KMS-11 (cell line): Measurements from ENCODE around the gene LMOD1.

Source experiments
- H2AFZ ChIP-seq: fragments of 200-600 bp; sonication (generic); 2 replicates; pipeline ENCODE4 v1.6.1; 2016; ENCODE audit warnings: antibody characterized with exemption, mixed run types, low read depth
- H3K27ac ChIP-seq: fragments of 200-600 bp; sonication (generic); 2 replicates; pipeline ENCODE4 v1.6.1; 2016; ENCODE audit warnings: mild to moderate bottlenecking, mixed run types
- H3K27me3 ChIP-seq: fragments of 200-600 bp; sonication (generic); 2 replicates; pipeline ENCODE4 v1.6.1; 2017; ENCODE audit warnings: mild to moderate bottlenecking, low read depth, mixed run types, moderate library complexity; ENCODE audit not compliant: insufficient read depth
- H3K36me3 ChIP-seq: fragments of 200-600 bp; sonication (generic); 2 replicates; pipeline ENCODE4 v1.6.1; 2017; ENCODE audit warnings: mild to moderate bottlenecking, mixed run types; ENCODE audit not compliant: insufficient read depth
- H3K4me1 ChIP-seq: fragments of 200-600 bp; sonication (generic); 2 replicates; pipeline ENCODE4 v1.6.1; 2016; ENCODE audit warnings: mild to moderate bottlenecking, low read depth, mixed run types; ENCODE audit not compliant: poor library complexity, severe bottlenecking
- H3K4me2 ChIP-seq: fragments of 200-600 bp; sonication (generic); 2 replicates; pipeline ENCODE4 v1.7.0; 2016; ENCODE audit warnings: mild to moderate bottlenecking, mixed run types
- H3K4me3 ChIP-seq: fragments of 200-600 bp; sonication (generic); IDR thresholded peaks from 2 replicates; pipeline ENCODE4 v1.6.1; 2017; ENCODE audit warnings: low read depth, low read length, mixed read lengths; ENCODE audit not compliant: insufficient read depth
- H3K79me2 ChIP-seq: fragments of 200-600 bp; sonication (generic); 2 replicates; pipeline ENCODE4 v1.6.1; 2016; ENCODE audit warnings: low read depth, mixed run types; ENCODE audit not compliant: insufficient read depth
- H3K9ac ChIP-seq: fragments of 200-600 bp; sonication (generic); 2 replicates; pipeline ENCODE4 v1.6.1; 2016; ENCODE audit warnings: mild to moderate bottlenecking, mixed run types
- H4K20me1 ChIP-seq: fragments of 200-600 bp; sonication (generic); 2 replicates; pipeline ENCODE4 v1.6.1; 2016; ENCODE audit warnings: mild to moderate bottlenecking, mixed run types; ENCODE audit not compliant: insufficient read depth
- TF ChIP-seq, protein P1 (sequence below): fragments of 200-600 bp; sonication (generic); conservative IDR thresholded peaks from 2 replicates; pipeline ENCODE4 v1.6.1; 2017; ENCODE audit warnings: low read depth, mild to moderate bottlenecking, antibody characterized with exemption, low read length, moderate library complexity, mixed read lengths

Gene LMOD1

DNA sequence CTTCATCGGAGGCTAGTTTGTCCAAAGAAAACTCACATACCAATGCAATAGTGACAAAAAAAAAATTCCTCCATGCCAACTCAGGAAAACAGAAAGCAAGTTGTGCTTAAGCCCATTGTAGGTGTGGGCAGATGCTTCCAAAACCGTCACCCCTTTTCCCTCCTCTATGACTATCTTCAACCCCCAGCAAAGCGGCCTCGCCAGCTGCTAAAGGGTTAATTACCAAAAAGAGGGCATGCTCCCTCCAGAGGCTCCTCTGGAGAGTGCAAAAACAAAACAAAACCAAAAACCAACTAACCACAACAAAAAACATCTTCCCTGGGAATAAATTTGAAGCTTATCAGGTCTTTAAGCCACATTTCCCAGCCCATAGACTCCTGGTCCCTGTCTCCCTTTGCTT, 1.2 kb downstream of the LMOD1 start:
- H4K20me1 ChIP-seq, result no peaks in the 10 kb centered on the region
- no peaks in the 10 kb centered on the region for H3K4me1 ChIP-seq
- H3K4me2 ChIP-seq, result no peak overlapping the region
- no peak overlapping the region for H3K9ac ChIP-seq
- no peaks in the 10 kb centered on the region for H3K79me2 ChIP-seq
- H3K27me3 ChIP-seq, result peaks cover 23% of the 10 kb centered on the region; the same call in 1 of the 2 replicates
- H3K27ac ChIP-seq, result no peak overlapping the region
- no peak overlapping the region for H3K4me3 ChIP-seq
- H3K36me3 ChIP-seq, result no peaks in the 10 kb centered on the region
- H2AFZ ChIP-seq, result no peak overlapping the region
- TF ChIP-seq, protein P1, sequence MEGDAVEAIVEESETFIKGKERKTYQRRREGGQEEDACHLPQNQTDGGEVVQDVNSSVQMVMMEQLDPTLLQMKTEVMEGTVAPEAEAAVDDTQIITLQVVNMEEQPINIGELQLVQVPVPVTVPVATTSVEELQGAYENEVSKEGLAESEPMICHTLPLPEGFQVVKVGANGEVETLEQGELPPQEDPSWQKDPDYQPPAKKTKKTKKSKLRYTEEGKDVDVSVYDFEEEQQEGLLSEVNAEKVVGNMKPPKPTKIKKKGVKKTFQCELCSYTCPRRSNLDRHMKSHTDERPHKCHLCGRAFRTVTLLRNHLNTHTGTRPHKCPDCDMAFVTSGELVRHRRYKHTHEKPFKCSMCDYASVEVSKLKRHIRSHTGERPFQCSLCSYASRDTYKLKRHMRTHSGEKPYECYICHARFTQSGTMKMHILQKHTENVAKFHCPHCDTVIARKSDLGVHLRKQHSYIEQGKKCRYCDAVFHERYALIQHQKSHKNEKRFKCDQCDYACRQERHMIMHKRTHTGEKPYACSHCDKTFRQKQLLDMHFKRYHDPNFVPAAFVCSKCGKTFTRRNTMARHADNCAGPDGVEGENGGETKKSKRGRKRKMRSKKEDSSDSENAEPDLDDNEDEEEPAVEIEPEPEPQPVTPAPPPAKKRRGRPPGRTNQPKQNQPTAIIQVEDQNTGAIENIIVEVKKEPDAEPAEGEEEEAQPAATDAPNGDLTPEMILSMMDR, result peak; percentile 44; the same call in 1 of the 2 replicates

DNA sequence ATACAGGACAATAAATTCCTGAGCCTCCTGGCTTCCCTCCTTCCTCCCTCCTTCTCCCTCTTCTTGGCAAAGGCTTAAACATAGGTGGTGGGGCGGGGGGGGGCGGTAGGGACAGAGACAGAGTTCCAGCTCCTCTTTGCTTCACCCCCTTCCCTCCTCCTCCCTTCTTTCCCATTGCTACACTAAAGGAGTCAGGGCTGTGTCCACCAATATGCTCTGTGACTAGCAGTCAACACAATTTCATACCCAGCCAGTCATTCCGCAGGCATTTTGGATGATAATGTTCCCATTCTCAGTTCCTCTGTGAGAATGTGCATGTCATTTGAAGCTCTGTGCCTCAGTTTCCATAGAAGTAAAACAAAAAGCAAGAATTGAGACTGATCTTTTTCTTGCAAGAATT, 1.7 kb downstream of the LMOD1 start:
- no peak overlapping the region for H3K4me3 ChIP-seq
- no peak overlapping the region for H3K9ac ChIP-seq

DNA sequence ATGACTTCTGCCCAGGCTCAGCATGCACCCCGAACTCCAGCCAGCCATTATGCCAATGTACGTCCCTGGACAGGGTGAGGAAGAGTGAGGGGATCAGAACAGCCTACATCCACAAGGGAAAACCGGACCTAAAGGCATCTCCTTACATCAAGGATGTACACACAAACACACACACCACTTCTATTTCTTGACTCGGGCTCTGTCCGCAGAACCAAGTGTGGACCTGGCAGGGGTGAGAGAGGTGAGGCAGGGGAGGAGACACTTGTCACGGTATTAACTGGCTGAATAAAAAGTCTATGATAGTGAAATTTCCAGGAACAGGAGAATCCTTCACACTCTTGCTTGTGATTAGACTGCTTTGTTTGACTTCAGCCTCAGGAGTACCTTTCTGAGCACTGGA, 2.3 kb downstream of the LMOD1 start:
- TF ChIP-seq, protein P1, result no peak

More for the DNA sequence above, 1.7 kb downstream of the LMOD1 start:
- H3K4me2 ChIP-seq, result no peak overlapping the region
- no peaks in the 10 kb centered on the region for H4K20me1 ChIP-seq
- no peaks in the 10 kb centered on the region for H3K36me3 ChIP-seq
- TF ChIP-seq, protein P1, result no peak
- H3K4me1 ChIP-seq, result no peaks in the 10 kb centered on the region
- H2AFZ ChIP-seq, result no peak overlapping the region
- peaks cover 23% of the 10 kb centered on the region; the same call in 1 of the 2 replicates for H3K27me3 ChIP-seq
- H3K27ac ChIP-seq, result no peak overlapping the region
- no peaks in the 10 kb centered on the region for H3K79me2 ChIP-seq

DNA sequence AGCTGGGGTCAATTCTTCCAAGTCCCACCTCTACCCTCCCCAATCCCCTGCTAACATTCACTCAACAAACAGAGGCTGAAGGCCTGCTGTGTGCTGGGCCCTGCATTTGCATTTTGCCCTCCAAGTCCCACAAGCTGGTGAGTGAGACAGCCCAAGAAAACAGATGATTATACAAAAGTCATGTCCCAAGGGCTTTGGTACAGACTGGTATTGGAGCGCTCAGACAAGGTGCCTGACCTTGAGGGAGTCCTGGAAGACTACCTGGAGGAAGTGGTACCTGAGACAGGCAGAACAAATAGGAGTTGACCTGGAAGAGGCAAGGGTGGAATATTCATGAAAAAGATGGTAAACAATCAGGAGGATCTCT, 4.2 kb downstream of the LMOD1 start:
- H3K4me1 ChIP-seq, result no peaks in the 10 kb centered on the region
- H3K4me2 ChIP-seq, result no peak overlapping the region
- TF ChIP-seq, protein P1, result no peak
- H3K79me2 ChIP-seq, result no peaks in the 10 kb centered on the region
- no peak overlapping the region for H2AFZ ChIP-seq
- H3K27ac ChIP-seq, result no peak overlapping the region
- peaks cover 19% of the 10 kb centered on the region; the same call in 1 of the 2 replicates for H3K27me3 ChIP-seq
- H3K36me3 ChIP-seq, result no peaks in the 10 kb centered on the region
- no peaks in the 10 kb centered on the region for H4K20me1 ChIP-seq
- H3K4me3 ChIP-seq, result no peak overlapping the region
- no peak overlapping the region for H3K9ac ChIP-seq

More for the DNA sequence above, 2.3 kb downstream of the LMOD1 start:
- H3K4me3 ChIP-seq, result no peak overlapping the region
- no peaks in the 10 kb centered on the region for H3K4me1 ChIP-seq
- no peak overlapping the region for H3K27ac ChIP-seq
- H3K4me2 ChIP-seq, result no peak overlapping the region
- H4K20me1 ChIP-seq, result no peaks in the 10 kb centered on the region
- no peaks in the 10 kb centered on the region for H3K36me3 ChIP-seq
- H2AFZ ChIP-seq, result no peak overlapping the region
- H3K79me2 ChIP-seq, result no peaks in the 10 kb centered on the region
- peaks cover 23% of the 10 kb centered on the region; the same call in 1 of the 2 replicates for H3K27me3 ChIP-seq
- H3K9ac ChIP-seq, result no peak overlapping the region
